Glomerular visceral epithelial cell (primary cell): ENCODE results near the gene COG5.

Experiments used
- DNase-seq: peaks from one replicate; pipeline ENCODE4 v3.0.0-alpha.2; 2016; ENCODE audit errors: extremely low spot score

The COG5 gene

GRCh38 chr7:107332488-107333269, 231.0 kb downstream of the COG5 start:
- no peak for DNase-seq

DNA sequence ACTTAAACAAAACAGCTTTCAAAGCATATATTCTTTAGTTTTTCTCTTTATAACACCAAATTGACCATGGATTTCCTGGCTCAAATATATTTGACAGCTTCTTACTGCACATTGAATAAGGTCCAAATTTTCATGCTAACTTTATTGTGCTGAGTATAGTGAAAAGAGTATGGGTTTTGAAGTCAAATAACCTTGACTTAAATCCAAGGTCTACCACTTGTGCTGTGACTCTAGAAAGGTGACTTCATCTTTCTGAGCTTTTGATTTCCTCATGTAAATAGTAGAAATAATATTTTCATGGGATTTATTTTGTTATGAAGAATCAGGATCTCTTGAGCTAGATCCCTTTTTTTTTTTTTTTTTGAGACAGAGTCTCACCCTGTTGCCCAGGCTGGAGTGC, 233.2 kb downstream of the COG5 start:
- no peak for DNase-seq

DNA sequence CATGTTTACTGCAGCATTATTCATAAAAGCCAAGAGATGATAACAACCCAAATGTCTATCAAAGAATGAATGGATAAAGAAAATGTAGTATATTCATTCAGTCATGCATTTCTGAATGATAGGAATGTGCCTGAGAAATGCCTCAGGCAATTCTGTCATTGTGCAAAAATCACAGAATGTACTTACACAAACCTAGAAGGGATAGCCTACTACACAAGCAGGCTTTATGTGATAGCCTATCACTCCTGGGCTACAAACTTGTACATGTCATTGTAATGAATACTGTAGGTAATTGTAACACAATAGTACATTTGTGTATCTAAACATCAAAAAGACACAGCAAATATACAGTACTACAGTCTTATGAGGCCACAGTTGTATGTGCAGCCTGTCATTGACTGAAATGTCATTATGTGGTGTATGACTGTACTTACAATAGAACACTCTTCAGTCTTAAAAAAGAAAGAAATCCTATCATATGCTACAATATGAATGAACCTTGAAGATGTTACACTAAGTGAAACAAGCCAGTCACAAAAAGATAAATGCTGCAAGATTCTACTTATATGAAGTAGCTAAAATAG, 235.6 kb downstream of the COG5 start:
- DNase-seq, result peak; percentile 1

GRCh38 chr7:107326061-107326460, 237.7 kb downstream of the COG5 start:
- DNase-seq, result no peak

DNA sequence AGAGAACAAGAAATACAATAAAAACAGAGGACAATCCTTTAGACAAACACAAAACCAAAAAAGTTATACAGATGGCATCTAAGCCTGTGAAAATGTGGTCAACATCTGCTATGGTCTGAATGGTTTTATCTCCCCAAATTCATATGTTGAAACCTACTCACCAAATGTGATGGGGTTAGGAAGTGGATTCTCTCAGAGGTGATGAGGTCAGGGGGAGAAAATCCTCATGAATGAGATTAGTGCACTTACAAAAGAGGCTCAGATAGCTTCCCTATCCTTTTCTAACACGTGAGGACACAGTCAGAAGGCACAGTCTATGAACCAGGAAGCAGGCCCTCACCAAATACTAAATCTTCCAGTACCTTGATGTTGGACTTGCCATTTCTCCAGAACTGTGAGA, 241.7 kb downstream of the COG5 start:
- no peak for DNase-seq

DNA sequence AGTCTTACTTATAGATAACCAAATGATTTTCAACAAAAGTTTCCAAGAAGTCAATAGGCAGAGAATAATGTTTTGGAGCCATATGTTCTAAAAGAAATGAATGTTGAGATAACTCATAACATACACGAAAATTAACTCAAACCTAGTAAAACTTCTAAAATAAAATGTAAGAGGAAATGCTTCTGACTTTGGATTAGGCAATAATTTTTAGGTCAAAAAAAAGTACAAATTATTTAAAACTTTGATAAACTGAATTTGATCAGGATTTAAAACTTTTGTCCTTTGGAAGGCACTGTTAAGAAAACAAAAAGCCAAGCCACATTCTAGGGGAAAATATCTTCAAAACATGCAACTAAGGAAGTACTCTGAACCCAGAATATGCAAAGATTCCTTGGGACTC, 242.1 kb downstream of the COG5 start:
- DNase-seq, result no peak

- no peak for DNase-seq
Observed at GRCh38 chr7:107319724-107320228, 243.9 kb downstream of the COG5 start.

DNA sequence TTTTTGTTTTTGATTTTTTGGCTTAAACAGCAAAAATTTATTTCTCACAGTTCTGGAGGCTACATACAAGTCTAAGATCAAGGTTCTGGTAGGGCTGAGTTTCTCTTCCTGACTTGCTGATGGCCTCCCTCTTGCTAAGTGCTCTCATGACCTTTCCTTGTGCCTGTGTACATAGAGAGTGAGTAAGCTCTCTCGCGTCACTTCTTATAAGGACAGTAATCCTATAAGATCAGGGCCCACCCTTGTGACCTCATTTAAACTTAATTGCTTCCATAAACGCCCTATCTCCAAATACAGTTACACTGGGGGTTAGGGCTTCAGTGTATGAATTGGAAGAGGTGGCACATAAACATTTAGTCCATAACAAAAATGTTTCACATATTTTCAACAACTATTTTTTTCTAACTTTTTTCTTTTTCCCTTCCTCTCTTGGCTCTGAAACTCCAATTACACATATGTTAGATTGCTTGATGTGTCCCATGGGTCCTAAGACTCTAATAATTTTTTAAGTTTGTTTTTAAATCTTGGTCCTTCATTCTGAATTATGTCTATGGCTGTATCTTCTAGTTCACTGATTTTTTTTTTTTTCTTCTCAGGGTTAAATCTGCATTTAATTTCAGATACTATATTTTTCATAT, 245.1 kb downstream of the COG5 start:
- DNase-seq, result no peak

DNA sequence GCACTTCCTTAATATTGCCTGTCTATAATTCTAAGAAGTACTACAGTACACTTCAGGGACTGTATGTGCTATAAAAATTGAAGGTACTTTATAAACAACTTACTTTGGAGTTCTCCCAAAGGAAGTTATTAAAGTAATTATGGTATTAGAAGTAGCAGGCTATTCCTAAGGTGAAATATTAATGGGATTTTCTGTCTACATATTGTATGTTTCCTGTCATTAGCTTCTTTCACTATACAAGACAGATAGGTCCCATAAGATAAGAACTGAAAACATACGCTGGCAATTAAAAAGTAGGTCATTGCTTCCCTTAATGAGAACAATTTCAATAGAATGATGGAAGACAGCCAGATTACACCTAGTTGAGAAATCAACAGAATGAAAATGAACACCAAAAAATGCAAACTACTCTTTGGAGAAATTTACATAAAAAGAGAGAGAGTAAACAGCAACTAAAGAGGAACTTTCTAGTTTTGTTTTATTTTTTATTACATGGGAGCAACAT, 248.0 kb downstream of the COG5 start:
- DNase-seq, result no peak

DNA sequence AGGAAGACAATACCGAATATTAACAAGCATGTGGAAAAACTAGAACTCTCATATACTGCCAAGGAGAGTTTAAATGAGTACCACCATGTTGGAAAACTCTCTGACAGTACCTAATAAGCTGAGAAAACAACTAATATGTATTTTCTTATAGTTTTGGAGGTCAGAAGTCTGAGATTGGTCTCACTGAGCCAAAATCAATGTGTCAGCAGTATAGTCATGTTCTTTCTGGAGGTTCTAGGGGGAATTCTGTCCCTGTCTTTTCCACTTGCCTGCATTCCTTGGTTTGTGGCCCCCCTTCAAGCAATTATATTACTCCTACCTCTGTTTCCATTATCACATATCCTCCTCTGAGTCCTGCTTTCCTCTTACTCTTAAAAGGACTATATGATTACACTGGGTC, 250.4 kb downstream of the COG5 start:
- no peak for DNase-seq

- DNase-seq, result no peak
Observed at GRCh38 chr7:107312418-107312817, 251.3 kb downstream of the COG5 start.

DNA sequence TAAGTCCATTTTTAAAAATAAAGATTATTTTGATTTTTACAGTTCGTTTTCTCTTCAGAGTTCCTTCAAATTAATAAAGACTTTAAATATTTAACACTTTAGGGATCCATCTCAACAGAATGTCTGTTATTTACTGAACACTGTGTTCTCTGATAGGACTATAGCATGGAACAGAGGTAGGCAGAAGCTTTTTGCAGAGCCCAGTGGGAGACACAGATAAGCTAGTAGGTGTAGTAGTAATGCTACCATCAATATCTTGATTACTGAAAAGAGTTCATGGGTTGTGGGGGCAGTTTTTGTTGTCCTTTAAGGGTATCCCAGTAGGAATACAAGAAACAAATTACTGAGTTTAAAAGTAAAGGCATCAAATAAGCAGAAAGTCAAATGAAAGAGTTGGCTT, 254.4 kb downstream of the COG5 start:
- DNase-seq, result no peak

GRCh38 chr7:107304636-107305035, 259.1 kb downstream of the COG5 start:
- DNase-seq, result no peak

GRCh38 chr7:107304063-107304462, 259.7 kb downstream of the COG5 start:
- DNase-seq, result no peak

DNA sequence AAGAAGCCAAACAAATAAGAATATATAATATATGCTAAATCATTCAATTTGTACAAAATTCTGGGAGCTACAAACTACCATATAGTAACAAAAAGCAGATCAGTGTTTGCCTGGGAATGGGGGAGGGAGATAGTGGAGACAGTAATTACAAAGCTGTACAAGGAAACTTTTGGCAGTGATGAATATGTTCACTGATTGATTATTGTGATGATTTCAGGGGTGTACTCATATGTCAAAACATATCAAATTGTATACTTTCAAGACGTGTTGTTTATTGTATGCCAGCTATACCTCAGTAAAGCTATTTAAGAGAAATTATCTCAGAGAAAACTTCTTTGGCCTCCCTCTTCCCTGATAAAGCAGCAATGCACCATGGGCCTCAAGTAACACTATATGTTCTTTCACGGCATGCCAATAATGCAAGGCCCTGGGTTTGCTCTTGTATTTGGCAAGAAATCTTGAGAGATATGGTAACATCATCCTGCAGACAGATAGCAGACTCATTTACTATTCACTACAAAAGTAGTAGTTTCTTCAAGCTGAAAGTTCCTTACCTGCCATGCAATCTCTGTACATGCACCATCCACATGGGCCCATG, 261.4 kb downstream of the COG5 start:
- DNase-seq, result no peak

GRCh38 chr7:107294182-107294581, 269.5 kb downstream of the COG5 start:
- DNase-seq, result no peak

- no peak for DNase-seq
Observed at GRCh38 chr7:107292591-107292990, 271.1 kb downstream of the COG5 start.

- DNase-seq, result no peak
Observed at GRCh38 chr7:107291434-107291833, 272.3 kb downstream of the COG5 start.

DNA sequence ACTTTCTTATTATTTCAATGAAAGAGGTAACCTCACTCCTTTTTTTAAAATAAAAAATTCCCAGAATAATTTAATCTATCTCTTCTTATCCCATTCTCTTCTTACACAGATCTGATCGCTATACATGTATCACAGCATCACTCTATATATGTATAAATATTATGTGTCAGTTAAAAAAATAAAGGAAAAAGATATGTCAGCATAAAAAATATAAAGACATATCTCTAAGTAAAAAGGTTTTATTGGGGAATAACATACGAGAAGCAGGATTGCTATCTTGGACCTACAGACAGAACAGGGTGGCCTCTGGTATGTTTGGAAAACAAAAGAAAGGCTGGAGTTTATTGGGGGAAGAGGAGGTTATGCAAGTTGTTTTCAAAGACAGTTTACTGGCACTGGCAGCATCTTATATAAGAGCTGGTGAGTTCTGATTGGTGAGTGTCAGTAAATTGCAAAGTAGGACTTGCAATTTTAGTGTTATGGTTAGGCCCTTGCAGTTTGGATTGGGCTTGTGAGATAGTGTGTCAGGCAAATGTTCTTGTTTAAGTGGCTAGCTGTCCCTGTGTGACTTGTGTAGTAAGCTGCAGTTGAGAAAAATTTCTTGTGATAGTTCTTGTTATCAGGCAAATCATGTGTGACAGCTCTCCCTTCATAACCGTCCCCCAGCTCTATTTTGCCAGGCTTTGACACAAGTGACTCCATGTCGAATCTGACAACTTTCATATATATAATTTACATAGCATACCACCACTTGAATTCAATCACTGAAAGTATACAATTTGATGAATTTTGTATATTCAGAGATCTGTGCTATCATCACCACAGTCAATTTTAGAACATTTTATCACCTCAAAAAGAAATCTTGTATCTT, 276.7 kb downstream of the COG5 start:
- no peak for DNase-seq

DNA sequence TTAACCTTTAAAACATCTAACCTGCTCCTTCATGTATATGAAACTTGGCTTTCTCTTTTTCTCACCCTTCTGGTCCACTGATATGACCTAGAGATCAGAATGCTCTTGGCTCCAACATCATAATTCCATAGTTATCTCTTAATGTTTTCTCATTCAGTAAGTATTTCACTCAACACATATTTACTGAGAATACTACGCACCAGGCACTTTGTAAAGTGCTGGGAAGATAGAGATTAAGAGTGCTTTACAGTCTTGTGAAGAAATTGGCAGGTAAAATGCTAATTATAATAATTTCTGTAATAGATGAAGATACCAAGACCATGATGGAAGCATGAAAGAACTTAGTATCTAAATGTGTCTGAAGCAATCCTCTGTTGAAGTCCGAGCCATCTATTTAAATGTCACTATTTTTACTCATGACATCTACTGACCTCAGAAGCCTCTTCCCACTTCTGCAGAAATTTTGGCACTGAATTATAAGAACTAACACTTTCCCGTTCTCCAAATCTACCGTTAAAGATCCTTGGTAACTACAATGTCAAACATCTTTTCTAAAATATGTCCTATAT, 278.7 kb downstream of the COG5 start:
- no peak for DNase-seq

DNA sequence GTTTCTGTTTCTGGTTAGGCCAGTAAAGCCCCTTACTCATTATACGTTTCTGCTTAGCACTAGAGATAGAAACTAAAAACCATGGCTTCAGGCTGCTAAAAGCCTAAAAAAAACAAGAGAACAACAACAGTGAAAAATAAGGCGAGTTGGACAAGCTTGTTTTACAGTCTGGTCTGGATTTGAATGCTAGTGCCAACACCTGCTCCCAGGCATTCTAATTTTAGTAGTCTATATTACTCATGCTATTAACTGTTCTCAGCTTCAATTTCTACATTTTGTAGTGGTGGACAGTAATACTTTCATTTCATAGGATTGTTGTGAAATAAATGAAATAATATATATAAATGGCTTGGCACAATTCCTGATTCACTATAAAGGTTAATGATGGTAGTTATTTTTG, 286.4 kb downstream of the COG5 start:
- no peak for DNase-seq
